ENCODE results near the gene COLEC12.

- TF ChIP-seq, protein P1, sequence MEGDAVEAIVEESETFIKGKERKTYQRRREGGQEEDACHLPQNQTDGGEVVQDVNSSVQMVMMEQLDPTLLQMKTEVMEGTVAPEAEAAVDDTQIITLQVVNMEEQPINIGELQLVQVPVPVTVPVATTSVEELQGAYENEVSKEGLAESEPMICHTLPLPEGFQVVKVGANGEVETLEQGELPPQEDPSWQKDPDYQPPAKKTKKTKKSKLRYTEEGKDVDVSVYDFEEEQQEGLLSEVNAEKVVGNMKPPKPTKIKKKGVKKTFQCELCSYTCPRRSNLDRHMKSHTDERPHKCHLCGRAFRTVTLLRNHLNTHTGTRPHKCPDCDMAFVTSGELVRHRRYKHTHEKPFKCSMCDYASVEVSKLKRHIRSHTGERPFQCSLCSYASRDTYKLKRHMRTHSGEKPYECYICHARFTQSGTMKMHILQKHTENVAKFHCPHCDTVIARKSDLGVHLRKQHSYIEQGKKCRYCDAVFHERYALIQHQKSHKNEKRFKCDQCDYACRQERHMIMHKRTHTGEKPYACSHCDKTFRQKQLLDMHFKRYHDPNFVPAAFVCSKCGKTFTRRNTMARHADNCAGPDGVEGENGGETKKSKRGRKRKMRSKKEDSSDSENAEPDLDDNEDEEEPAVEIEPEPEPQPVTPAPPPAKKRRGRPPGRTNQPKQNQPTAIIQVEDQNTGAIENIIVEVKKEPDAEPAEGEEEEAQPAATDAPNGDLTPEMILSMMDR (IDR thresholded peaks at IDR 0.05; ENCODE audit: low read depth, low read length): no peak
- no peak for TF ChIP-seq POLR2A (IDR thresholded peaks at IDR 0.05; ENCODE audit: extremely low read depth, insufficient read length)
Observed at GRCh38 chr18:448116-448790, 52.2 kb downstream of the COLEC12 start.
